GM10266 (cell line): ENCODE results near the gene RPS19BP1.
A peak's percentile ranks its signal among the peaks of the same experiment; 100 is the strongest.

Experiments
- DNase-seq: peaks from one replicate; pipeline ENCODE4 v3.0.0; 2012; ENCODE audit errors: extremely low spot score
- CTCF ChIP-seq: IDR thresholded peaks from 2 replicates; pipeline ENCODE4 v1.5.1; 2012; ENCODE audit warnings: mild to moderate bottlenecking, low read depth; ENCODE audit not compliant: control insufficient read depth, insufficient read depth; ENCODE audit errors: missing control alignments

RPS19BP1 gene

GRCh38 chr22:39503630-39504029 is 28.9 kb downstream of the RPS19BP1 start:
- TF ChIP-seq CTCF: no peak
- DNase-seq: no peak

GRCh38 chr22:39502789-39503409 is 29.6 kb downstream of the RPS19BP1 start:
- no peak for DNase-seq
- TF ChIP-seq CTCF: no peak

GRCh38 chr22:39502109-39502788 is 30.3 kb downstream of the RPS19BP1 start, which contains the start of gene MIEF1:
Gene MIEF1, plus strand, starts transcription at chr22:39502290. Its CDS starts 9,005 bp downstream, at chr22:39511295.
- no peak for TF ChIP-seq CTCF
- peak; percentile 95 for DNase-seq

GRCh38 chr22:39501644-39502108 is 30.9 kb downstream of the RPS19BP1 start:
- no peak for DNase-seq
- TF ChIP-seq CTCF: no peak

- no peak for TF ChIP-seq CTCF
- no peak for DNase-seq
Observed at GRCh38 chr22:39500101-39500500, 32.4 kb downstream of the RPS19BP1 start.

- no peak for DNase-seq
- no peak for TF ChIP-seq CTCF
Observed at GRCh38 chr22:39498802-39499201, 33.7 kb downstream of the RPS19BP1 start.

GRCh38 chr22:39498368-39498767 is 34.2 kb downstream of the RPS19BP1 start:
- no peak for DNase-seq
- TF ChIP-seq CTCF: no peak
